Measurements from ENCODE around the gene SGMS2. TPM values are rescaled to one million over a fixed set of nuclear protein-coding genes. Genes with fewer than 3 reads are reported as not detected.

Gene SGMS2
- total and polyA plus RNA-seq, 9 of the 15 experiments (the other 6 are each of a cell fraction or from before 2014, with no cell fraction given): 0.07 to 0.25 (median 0.11) TPM; not detected in 5

GRCh38 chr4:107843391-107843790, 18.7 kb downstream of the SGMS2 start:
- TF ChIP-seq, protein P1, sequence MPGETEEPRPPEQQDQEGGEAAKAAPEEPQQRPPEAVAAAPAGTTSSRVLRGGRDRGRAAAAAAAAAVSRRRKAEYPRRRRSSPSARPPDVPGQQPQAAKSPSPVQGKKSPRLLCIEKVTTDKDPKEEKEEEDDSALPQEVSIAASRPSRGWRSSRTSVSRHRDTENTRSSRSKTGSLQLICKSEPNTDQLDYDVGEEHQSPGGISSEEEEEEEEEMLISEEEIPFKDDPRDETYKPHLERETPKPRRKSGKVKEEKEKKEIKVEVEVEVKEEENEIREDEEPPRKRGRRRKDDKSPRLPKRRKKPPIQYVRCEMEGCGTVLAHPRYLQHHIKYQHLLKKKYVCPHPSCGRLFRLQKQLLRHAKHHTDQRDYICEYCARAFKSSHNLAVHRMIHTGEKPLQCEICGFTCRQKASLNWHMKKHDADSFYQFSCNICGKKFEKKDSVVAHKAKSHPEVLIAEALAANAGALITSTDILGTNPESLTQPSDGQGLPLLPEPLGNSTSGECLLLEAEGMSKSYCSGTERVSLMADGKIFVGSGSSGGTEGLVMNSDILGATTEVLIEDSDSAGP (CRISPR knock-in tag; IDR thresholded peaks at IDR 0.05): no peak
- TF ChIP-seq ZBTB11 (CRISPR knock-in tag; IDR thresholded peaks at IDR 0.05) (no peak), EGR1 (conservative IDR thresholded peaks at IDR 0.05) (no peak), ZNF146 (CRISPR knock-in tag; IDR thresholded peaks at IDR 0.05; ENCODE audit: unreplicated experiment) (no peak), RAD51 (IDR thresholded peaks at IDR 0.05; ENCODE audit: borderline replicate concordance, low read depth) (no peak), ZNF707 (CRISPR knock-in tag; conservative IDR thresholded peaks at IDR 0.05) (no peak), NRF1 (conservative IDR thresholded peaks at IDR 0.05 in 1 of 2, IDR thresholded peaks at IDR 0.05 in 1 of 2) (no peak), NFXL1 (CRISPR knock-in tag; IDR thresholded peaks at IDR 0.05) (no peak), ZNF780A (CRISPR knock-in tag; IDR thresholded peaks at IDR 0.05) (no peak), ELF2 (CRISPR knock-in tag; IDR thresholded peaks at IDR 0.05) (no peak), PHB2 (IDR thresholded peaks at IDR 0.05; ENCODE audit: low read depth) (no peak), ELK3 (CRISPR knock-in tag; IDR thresholded peaks at IDR 0.05) (no peak), SMARCA4 (IDR thresholded peaks at IDR 0.05) (no peak), SOX6 (IDR thresholded peaks at IDR 0.05) (no peak), ZNF143 (CRISPR knock-in tag; IDR thresholded peaks at IDR 0.05) (no peak)
- WGBS (ENCODE audit: insufficient coverage, low coverage, missing lambda C conversion rate): 0% methylated on average over 1 of the region's 1 CpG
- Histone ChIP-seq H3K9me1 (ENCODE audit: control insufficient read depth, insufficient read depth, low read length) (no peaks in the 10 kb centered on the region), H3K27ac (ENCODE audit: extremely low read depth, low read depth, low read length) (no peak overlapping the region), H3K4me3 (no peak overlapping the region), H3K9me3 (replicated peaks; ENCODE audit: control insufficient read depth, insufficient read depth, low read depth, low read length) (no peaks in the 10 kb centered on the region), H3K9ac (ENCODE audit: insufficient read depth in 1 of 2, low read depth in 2 of 2, low read length in 2 of 2) (no peak overlapping the region), H3K36me3 (ENCODE audit: control insufficient read depth, insufficient read depth, low read length) (no peaks in the 10 kb centered on the region), H4K20me1 (replicated peaks; ENCODE audit: control insufficient read depth, insufficient read depth, low read length) (no peaks in the 10 kb centered on the region), H3K4me2 (ENCODE audit: insufficient read depth, low read length) (no peak overlapping the region), H2AFZ (ENCODE audit: low read depth, low read length) (no peak overlapping the region), H3K27me3 (ENCODE audit: control insufficient read depth in 2 of 2, insufficient read depth in 2 of 2, low read length in 2 of 2) (no peaks in the 10 kb centered on the region), H3K4me1 (replicated peaks in 1 of 2; ENCODE audit: control insufficient read depth in 2 of 2, insufficient read depth in 2 of 2, low read length in 2 of 2) (no peaks in the 10 kb centered on the region), H3K79me2 (ENCODE audit: control insufficient read depth, insufficient read depth, low read length) (no peaks in the 10 kb centered on the region)
- BruUV-seq (replicated peaks): no TSS peak
- FAIRE-seq (no peak), ATAC-seq (no peak), DNase-seq (ENCODE audit: extremely low read depth in 1 of 4, low spot score in 3 of 4) (no peak)
- POLR2A ChIA-PET: no interaction called here
- intact Hi-C loops (cut with micrococcal nuclease): no loop called here
- CTCF ChIA-PET (ENCODE audit: low intra/inter-chr PET ratio): no interaction called here
- in situ Hi-C loops (cut with MboI): no loop called here
